ENCODE data around the gene LRRC75A. TPM values are rescaled to one million over a fixed set of nuclear protein-coding genes. Genes with fewer than 3 reads are reported as not detected.

LRRC75A gene
- total and polyA plus RNA-seq, 2 of the 8 experiments (the other 6 are each of a cell fraction or from before 2014, with no cell fraction given): 9.7 to 9.9 TPM

DNA sequence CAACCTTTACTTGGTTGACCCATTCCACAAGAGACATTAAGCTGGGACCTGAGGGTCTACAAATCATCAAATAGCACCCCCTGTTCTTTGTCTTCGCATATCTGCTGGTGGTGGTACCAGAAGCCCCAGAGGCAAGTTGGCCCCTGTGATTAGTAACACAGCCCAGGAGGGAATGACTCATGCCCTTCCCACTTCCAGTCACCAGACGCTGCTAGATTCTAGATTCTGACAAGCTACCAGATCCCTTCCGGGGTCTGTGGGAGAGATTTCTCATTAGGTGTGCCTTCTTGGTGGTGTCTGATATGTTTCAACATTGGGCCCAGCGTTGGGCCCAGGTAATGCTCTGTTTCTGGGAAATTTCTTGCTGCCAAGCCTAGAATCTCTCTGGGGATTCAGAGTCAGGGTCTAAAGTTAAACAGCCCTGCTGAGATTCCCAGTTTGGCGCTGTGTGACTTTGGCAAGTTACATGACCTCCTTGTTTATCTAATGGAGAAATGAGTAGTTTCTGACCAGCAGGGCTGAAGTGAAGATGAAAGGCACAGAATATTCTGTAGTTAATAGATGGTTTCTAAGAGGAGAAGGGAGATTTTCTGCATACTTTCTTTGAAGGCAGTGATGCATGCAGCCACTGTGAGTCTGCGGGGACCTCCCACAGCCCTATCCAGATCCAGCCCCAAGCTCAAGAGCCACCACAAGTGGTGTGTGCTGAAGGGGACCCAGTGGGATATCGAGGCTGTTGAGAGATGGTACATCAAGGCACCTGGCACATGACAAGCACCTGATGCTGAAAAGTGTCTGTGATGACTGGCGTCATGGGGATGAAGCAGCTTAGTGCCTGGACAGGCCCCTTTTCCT lies 72.7 kb downstream of the LRRC75A start:
- no peak for FAIRE-seq
- Histone ChIP-seq H3K79me2 (ENCODE audit: control insufficient read depth in 1 of 2, insufficient read depth in 2 of 2, low read length in 2 of 2) (no peaks in the 10 kb centered on the region), H4K20me1 (replicated peaks in 1 of 2; ENCODE audit: control insufficient read depth in 1 of 2, insufficient read depth in 2 of 2, low read length in 2 of 2) (no peaks in the 10 kb centered on the region), H3K4me3 (ENCODE audit: extremely low read depth in 1 of 4, insufficient read depth in 2 of 4, low read depth in 3 of 4, low read length in 4 of 4) (no peak overlapping the region), H2BK120ac (replicated peaks; ENCODE audit: low read depth, low read length) (no peak overlapping the region), H3K4me2 (ENCODE audit: insufficient read depth in 1 of 2, low read depth in 2 of 2, low read length in 2 of 2) (no peak overlapping the region), H2BK12ac (ENCODE audit: low read depth, low read length) (no peak overlapping the region), H2AK5ac (ENCODE audit: low read depth, low read length) (no peak overlapping the region), H2BK5ac (ENCODE audit: low read depth, low read length) (no peak overlapping the region), H2BK20ac (ENCODE audit: low read length) (no peak overlapping the region), H4K8ac (ENCODE audit: extremely low read depth, insufficient read depth, low read length) (no peak overlapping the region), H3K4ac (replicated peaks; ENCODE audit: insufficient read length, low read depth, low read length) (no peak overlapping the region), H3K23ac (ENCODE audit: insufficient read length) (no peak overlapping the region), H3K14ac (ENCODE audit: insufficient read length) (no peak overlapping the region), H3K56ac (replicated peaks; ENCODE audit: insufficient read length, low read depth, low read length) (no peak overlapping the region), H2AFZ (ENCODE audit: low read length) (no peak overlapping the region), H3K4me1 (replicated peaks in 1 of 4; ENCODE audit: control insufficient read depth in 3 of 4, insufficient read depth in 4 of 4, low read length in 3 of 4) (peaks cover 0 to 12% (median 5%) of the 10 kb centered on the region in 4 experiments; a peak in 6 of 7 replicates), H3K18ac (ENCODE audit: extremely low read depth, low read length) (no peak overlapping the region), H3K27ac (ENCODE audit: low read depth, low read length) (no peak overlapping the region), H3K27me3 (replicated peaks in 1 of 4; ENCODE audit: control insufficient read depth in 3 of 4, extremely low read depth in 1 of 4, insufficient read depth in 3 of 4, low read length in 3 of 4) (no peaks in the 10 kb centered on the region), H3K9me3 (ENCODE audit: insufficient read depth in 2 of 2, low read depth in 1 of 2, low read length in 1 of 2) (no peaks in the 10 kb centered on the region), H3K23me2 (ENCODE audit: low read depth, low read length) (no peaks in the 10 kb centered on the region), H2BK15ac (ENCODE audit: low read length) (no peak overlapping the region), H3K9ac (replicated peaks in 1 of 4; ENCODE audit: extremely low read depth in 1 of 4, low read depth in 3 of 4, low read length in 3 of 4) (no peak overlapping the region), H3K36me3 (ENCODE audit: control insufficient read depth in 2 of 4, insufficient read depth in 4 of 4, low read length in 3 of 4) (no peaks in the 10 kb centered on the region), H3K79me1 (ENCODE audit: low read depth, low read length) (no peaks in the 10 kb centered on the region), H4K5ac (ENCODE audit: insufficient read length, low read depth, low read length) (no peak overlapping the region), H4K91ac (replicated peaks; ENCODE audit: insufficient read length, low read length) (no peak overlapping the region)
- ChIA-PET POLR2A (ENCODE audit: partially characterized antibody) (interaction anchor here (1.0 to 9.2 kb wide), 4 partner anchors 8 to 38 kb away, joined by 3 to 78 read pairs (median 6); partner anchors contain the start of gene UBB), CTCF (ENCODE audit: partially characterized antibody) (interaction anchor here (0.6 to 6.2 kb wide), 4 partner anchors 10 to 41 kb away, joined by 3 to 53 read pairs (median 8); no protein-coding TSS in a partner anchor)
- WGBS, 2 experiments (ENCODE audit: extremely low coverage in 1 of 2, insufficient coverage in 1 of 2, insufficient read length in 1 of 2, insufficient replicate concordance in 2 of 2, low coverage in 1 of 2, low lambda C conversion rate in 2 of 2, missing lambda C conversion rate in 1 of 2): 85% methylated on average over 8 of the region's 8 CpGs; no CpG with 5 or more reads in 1 of the 2 experiments
- no peak for DNase-seq (ENCODE audit: low read depth in 1 of 2, low spot score in 2 of 2)
- TF ChIP-seq EZH2 (IDR thresholded peaks at IDR 0.05; ENCODE audit: low read depth, low read length, severe bottlenecking) (no peak), JUN (IDR thresholded peaks at IDR 0.05; ENCODE audit: low read depth, low read length) (no peak), GABPA (IDR thresholded peaks at IDR 0.05; ENCODE audit: borderline replicate concordance, insufficient read depth, low read length) (no peak), EGR1 (IDR thresholded peaks at IDR 0.05; ENCODE audit: borderline replicate concordance, low read depth, low read length) (no peak), E2F6 (IDR thresholded peaks at IDR 0.05) (no peak), RNF2 (IDR thresholded peaks at IDR 0.05; ENCODE audit: borderline replicate concordance, low read depth, low read length, missing control alignments, poor library complexity, severe bottlenecking) (no peak), SIRT6 (IDR thresholded peaks at IDR 0.05; ENCODE audit: low read length) (no peak), NRF1 (IDR thresholded peaks at IDR 0.05; ENCODE audit: low read depth, low read length) (no peak), POLR2AphosphoS5 (IDR thresholded peaks at IDR 0.05; ENCODE audit: low read depth, low read length) (no peak)

All from H1 (cell line).